T-helper 1 cell (primary cell): ENCODE results near the gene OPCML.

Source experiments
- DNase-seq, 5 donors: peaks; one replicate each; pipeline ENCODE4 v3.0.0-alpha.2; 2012 to 2020

Gene OPCML

GRCh38 chr11:132638423-132638822 is 893.9 kb downstream of the OPCML start:
- DNase-seq, result no peak

DNA sequence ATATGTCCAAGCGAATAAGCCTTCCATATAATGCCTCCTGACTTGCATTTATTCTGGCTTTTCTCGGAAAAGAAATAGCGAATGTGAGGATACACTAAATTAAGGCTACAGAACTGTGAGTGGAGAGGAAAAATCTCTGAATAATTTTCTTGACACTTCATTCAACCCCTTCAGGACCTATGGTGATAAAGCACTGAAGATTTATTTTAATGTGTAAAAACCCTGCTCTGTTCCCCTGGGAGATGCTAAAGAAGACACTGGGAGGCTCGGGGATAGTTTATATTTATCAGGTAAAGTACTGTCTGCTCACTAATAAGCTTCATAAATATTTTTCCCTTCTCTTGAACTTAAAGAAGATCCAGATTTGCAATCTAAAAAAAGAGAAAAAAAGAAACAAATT is 895.8 kb downstream of the OPCML start:
- DNase-seq, result no peak

DNA sequence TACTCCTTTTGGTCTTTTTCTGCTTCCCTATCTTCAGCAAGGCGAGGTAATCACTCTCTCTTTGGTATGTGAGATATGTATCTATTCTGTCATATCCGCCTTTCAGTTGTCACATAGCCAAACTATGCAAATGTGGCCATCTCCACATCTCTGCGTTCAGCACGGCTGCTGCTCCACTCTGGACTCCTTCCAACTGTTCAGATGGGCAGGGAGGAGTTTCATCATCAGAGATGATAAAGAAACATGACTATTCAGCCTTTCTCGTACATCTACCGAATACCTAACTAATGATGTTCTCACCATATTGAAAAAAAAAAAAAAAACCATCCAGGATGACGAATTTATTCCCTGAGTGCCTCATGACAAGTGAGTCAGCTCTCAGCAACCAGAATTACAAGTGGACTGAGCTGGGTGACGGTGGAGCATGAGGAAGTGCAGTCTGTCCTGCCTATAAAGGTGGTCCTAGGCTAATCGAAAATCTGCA is 899.6 kb downstream of the OPCML start:
- no peak for DNase-seq

- no peak for DNase-seq
Measured at GRCh38 chr11:132631989-132632388, 900.3 kb downstream of the OPCML start.

- DNase-seq, result no peak
Measured at GRCh38 chr11:132627981-132628380, 904.3 kb downstream of the OPCML start.

GRCh38 chr11:132626446-132626845 is 905.9 kb downstream of the OPCML start:
- no peak for DNase-seq

DNA sequence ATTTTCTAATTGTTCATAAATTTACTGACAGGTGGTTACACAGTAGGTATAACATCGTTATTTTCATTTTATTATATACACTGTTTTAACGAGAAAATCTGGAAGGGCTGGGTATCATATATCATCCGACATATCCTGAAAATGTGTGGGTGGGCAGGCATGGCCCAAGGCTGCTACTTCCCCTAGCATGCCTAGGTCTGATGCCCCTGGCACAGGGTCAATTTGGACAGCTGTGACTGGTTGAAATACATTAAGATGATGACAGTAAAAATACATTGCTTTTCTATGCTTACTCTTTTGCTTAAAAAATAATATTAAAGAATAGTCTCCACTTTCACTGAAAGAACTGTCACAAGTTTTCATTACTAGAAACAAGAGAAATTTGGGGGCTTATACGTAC is 908.8 kb downstream of the OPCML start:
- DNase-seq, result no peak

DNA sequence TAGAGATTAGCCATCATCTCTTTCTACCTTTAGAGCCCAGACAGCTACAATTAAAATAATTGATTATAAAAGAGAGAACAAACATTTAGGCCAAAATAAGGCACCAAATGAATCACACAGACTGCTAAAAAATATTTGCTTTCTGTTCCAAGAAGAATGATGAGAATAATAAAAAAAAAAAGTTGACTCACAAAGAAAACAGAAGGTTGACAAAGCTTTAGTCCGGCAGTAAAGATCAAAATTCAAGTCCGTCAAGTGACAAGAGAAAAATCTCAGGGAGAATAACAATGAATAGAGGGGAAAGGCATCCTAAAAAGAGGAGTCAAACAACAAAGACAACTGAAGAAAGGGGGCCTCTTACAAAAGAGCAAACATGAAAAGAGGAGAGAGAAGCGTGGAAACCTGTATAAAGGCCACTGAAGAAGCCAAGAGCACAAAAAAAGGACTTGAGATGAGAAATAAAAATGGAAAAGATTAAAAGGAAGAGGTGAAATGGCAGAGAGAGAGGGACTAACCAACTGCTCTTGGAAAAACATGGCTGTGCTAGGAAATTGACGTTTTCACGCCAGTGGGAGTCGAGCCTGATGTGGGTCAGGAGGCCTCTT is 910.2 kb downstream of the OPCML start:
- no peak for DNase-seq

GRCh38 chr11:132620423-132620822 is 911.9 kb downstream of the OPCML start:
- DNase-seq, result no peak

- DNase-seq, result no peak
Measured at GRCh38 chr11:132610791-132611190, 921.5 kb downstream of the OPCML start.

- DNase-seq, result no peak
Measured at GRCh38 chr11:132610216-132610615, 922.1 kb downstream of the OPCML start.

GRCh38 chr11:132607575-132607974 is 924.7 kb downstream of the OPCML start:
- no peak for DNase-seq

GRCh38 chr11:132605825-132606570 is 926.3 kb downstream of the OPCML start:
- DNase-seq, result no peak

DNA sequence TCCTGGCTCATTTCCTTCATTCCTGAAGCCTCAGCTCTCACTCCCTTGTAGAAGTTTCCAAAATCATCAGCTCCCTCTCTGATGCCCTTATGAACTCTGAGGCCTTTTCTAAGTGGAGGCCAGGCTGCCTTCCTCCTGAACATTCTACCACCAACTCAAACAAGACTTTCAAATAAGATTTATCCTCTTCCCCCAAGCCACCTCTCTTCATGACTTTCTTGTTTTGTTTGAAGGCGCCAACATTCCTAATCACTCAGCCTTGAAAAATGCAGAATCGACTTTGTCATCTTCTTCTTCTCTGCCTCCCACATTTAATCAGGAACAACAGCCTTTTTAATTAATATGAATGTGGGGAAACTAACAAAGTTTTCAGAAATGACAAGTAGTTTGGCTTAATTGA is 927.9 kb downstream of the OPCML start:
- DNase-seq, result no peak

DNA sequence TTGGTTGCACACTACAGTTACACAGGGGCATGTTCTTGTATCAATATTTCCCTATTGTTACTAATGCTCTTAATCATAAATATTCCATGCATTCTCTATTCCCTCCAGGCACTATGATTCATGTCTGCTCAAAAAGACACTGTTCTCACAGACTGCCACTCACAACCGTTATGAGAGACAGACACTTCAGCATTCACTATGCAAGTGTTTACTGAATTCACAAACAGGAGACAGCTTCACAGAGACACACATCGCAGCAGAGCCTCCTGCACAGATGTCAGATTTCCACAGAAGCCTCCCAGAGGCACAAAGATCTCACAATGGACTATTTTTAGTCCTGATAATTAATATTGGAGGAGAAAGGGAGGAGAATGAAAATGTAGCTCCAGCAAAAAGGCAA is 930.4 kb downstream of the OPCML start:
- no peak for DNase-seq

DNA sequence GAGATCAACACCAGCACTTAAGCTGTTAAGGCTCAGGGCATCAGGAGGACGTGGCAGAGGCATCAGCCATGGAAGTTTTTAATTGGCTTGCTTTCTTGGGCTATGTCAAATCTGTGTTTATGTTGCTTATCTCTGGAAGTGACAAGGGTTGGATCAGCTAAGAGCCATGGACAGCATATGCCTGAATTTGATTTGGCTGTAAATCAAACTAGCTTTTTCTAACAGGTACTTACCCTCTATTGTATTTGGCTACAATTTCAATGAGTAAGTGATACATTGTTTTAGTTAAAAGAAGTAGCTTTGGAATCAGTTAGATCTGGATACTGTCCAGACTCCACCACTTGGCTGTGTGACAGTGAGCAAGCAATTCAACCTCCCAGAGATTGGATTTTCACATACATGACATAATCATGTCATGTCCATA is 936.6 kb downstream of the OPCML start:
- no peak for DNase-seq

- DNase-seq, result no peak
Measured at GRCh38 chr11:132595246-132595645, 937.1 kb downstream of the OPCML start.

- no peak for DNase-seq
Measured at GRCh38 chr11:132590986-132591385, 941.3 kb downstream of the OPCML start.

GRCh38 chr11:132590554-132590953 is 941.7 kb downstream of the OPCML start:
- no peak for DNase-seq

GRCh38 chr11:132589791-132590190 is 942.5 kb downstream of the OPCML start:
- no peak for DNase-seq

DNA sequence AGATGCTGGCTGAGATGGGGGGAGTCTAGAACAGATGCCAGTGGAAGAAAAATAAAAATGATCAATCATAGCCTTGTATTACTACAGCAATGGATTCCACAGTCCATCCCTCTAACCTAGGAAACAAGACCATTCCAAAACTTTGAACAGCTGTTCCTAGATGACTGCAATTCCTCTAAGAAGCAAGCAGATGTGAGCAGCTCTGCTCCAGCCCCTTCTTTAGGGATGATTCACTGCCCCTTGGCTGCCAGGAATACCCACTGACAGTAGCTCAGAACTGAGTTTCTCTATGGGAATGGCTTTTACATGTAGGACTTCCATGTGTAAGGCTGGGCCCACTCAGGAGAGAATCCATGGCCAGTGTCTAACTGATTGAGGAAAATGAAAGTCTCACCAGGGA is 943.9 kb downstream of the OPCML start:
- no peak for DNase-seq

GRCh38 chr11:132587716-132588115 is 944.6 kb downstream of the OPCML start:
- DNase-seq, result no peak

- no peak for DNase-seq
Measured at GRCh38 chr11:132586801-132587200, 945.5 kb downstream of the OPCML start.

- no peak for DNase-seq
Measured at GRCh38 chr11:132579634-132580327, 952.5 kb downstream of the OPCML start.
